Measurements from ENCODE around the gene LRFN3. TPM values are rescaled to one million over a fixed set of nuclear protein-coding genes. Genes with fewer than 3 reads are reported as not detected.

LRFN3 gene
- total and polyA plus RNA-seq, 10 of the 15 experiments (the other 5 are each of a cell fraction or from before 2014, with no cell fraction given) = 0.02 to 7.3 (median 2.0) TPM; not detected in 1

DNA sequence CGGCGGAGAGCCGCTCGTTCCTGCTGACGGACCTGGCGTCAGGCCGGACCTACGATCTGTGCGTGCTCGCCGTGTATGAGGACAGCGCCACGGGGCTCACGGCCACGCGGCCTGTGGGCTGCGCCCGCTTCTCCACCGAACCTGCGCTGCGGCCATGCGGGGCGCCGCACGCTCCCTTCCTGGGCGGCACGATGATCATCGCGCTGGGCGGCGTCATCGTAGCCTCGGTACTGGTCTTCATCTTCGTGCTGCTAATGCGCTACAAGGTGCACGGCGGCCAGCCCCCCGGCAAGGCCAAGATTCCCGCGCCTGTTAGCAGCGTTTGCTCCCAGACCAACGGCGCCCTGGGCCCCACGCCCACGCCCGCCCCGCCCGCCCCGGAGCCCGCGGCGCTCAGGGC is 8.4 kb downstream of the LRFN3 start (continued):
- TF ChIP-seq ZNF384 (IDR thresholded peaks at IDR 0.05; ENCODE audit: borderline replicate concordance, low read depth, low read length) = no peak
- TF ChIP-seq MEF2A (IDR thresholded peaks at IDR 0.05; ENCODE audit: insufficient read depth, low read depth, low read length) = no peak
- TF ChIP-seq YY1 (IDR thresholded peaks at IDR 0.05; ENCODE audit: low read depth, low read length) = no peak

DNA sequence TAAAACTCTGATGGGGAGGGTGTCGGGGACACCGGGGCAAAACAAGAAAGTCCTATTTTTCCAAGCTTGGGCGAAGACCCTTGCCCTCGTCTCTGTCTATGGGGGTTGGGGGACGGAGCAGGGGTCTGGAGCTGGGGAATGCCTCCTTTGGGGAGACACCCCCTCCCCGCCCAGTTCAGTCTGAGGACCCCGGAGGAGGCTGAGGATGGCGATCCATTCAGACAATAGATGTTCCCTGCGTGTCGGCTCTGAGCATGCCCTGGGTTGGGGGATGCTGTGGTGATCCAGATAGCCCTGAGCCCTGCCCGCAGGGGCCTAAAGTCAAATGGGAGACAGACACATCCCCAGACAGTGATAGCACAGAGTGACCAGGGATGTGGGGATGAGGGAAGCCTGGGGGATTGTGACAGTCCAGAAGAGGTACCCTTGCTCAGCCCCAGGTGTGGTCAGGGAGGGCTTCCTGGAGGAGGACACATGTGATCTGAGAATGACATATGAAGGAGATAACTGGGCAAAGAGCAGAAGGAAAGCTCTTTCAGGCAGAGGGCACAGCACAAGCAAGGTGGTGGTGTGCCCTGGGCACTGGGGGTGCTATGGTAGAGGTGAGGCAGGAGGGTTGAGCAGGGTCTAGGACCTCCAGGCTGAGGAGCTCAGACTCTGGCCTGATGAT is 9.1 kb downstream of the LRFN3 start:
- POLR2A ChIA-PET = no interaction called here
- TF ChIP-seq RB1 (IDR thresholded peaks at IDR 0.05; ENCODE audit: borderline replicate concordance) (no peak), PAX8 (IDR thresholded peaks at IDR 0.05) (no peak), FOXM1 (IDR thresholded peaks at IDR 0.05; ENCODE audit: low read depth, low read length) (no peak), EZH2 (IDR thresholded peaks at IDR 0.05; ENCODE audit: borderline replicate concordance, control insufficient read depth, low read depth, low read length) (no peak), ZSCAN29 (IDR thresholded peaks at IDR 0.05) (no peak), ATF7 (IDR thresholded peaks at IDR 0.05; ENCODE audit: low read depth) (no peak), MTA3 (IDR thresholded peaks at IDR 0.05; ENCODE audit: borderline replicate concordance, low read length) (no peak), RAD51 (IDR thresholded peaks at IDR 0.05) (no peak), PAX5 (IDR thresholded peaks at IDR 0.05; ENCODE audit: borderline replicate concordance, low read depth, low read length) (no peak), TBL1XR1 (IDR thresholded peaks at IDR 0.05; ENCODE audit: low read depth, low read length) (no peak), SMAD1 (IDR thresholded peaks at IDR 0.05; ENCODE audit: low read depth, partially characterized antibody) (no peak), NFYB (IDR thresholded peaks at IDR 0.05; ENCODE audit: insufficient read depth, low read depth, low read length) (no peak)
- TF ChIP-seq, protein P1, sequence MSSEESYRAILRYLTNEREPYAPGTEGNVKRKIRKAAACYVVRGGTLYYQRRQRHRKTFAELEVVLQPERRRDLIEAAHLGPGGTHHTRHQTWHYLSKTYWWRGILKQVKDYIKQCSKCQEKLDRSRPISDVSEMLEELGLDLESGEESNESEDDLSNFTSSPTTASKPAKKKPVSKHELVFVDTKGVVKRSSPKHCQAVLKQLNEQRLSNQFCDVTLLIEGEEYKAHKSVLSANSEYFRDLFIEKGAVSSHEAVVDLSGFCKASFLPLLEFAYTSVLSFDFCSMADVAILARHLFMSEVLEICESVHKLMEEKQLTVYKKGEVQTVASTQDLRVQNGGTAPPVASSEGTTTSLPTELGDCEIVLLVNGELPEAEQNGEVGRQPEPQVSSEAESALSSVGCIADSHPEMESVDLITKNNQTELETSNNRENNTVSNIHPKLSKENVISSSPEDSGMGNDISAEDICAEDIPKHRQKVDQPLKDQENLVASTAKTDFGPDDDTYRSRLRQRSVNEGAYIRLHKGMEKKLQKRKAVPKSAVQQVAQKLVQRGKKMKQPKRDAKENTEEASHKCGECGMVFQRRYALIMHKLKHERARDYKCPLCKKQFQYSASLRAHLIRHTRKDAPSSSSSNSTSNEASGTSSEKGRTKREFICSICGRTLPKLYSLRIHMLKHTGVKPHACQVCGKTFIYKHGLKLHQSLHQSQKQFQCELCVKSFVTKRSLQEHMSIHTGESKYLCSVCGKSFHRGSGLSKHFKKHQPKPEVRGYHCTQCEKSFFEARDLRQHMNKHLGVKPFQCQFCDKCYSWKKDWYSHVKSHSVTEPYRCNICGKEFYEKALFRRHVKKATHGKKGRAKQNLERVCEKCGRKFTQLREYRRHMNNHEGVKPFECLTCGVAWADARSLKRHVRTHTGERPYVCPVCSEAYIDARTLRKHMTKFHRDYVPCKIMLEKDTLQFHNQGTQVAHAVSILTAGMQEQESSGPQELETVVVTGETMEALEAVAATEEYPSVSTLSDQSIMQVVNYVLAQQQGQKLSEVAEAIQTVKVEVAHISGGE (CRISPR knock-in tag; IDR thresholded peaks at IDR 0.05) = no peak
- CTCF ChIA-PET = interaction anchor here (0.8 kb wide), 1 partner anchor 225 kb away, joined by 4 read pairs; no protein-coding TSS in a partner anchor
- ATAC-seq (no peak), FAIRE-seq (no peak), DNase-seq (ENCODE audit: low read depth, low spot score) (no peak)
- Histone ChIP-seq H3K79me2 (ENCODE audit: control insufficient read depth, insufficient read depth, low read length) (no peaks in the 10 kb centered on the region), H3K9me3 (replicated peaks; ENCODE audit: control insufficient read depth, insufficient read depth, low read length) (no peaks in the 10 kb centered on the region), H3K4me2 (ENCODE audit: control insufficient read depth, insufficient read depth) (no peak overlapping the region), H3K27me3 (replicated peaks in 1 of 2; ENCODE audit: control insufficient read depth in 2 of 2, insufficient read depth in 2 of 2, low read length in 1 of 2) (no peaks in the 10 kb centered on the region), H3K4me1 (ENCODE audit: control insufficient read depth, insufficient read depth, low read length) (no peaks in the 10 kb centered on the region), H3K4me3 (no peak overlapping the region), H3K36me3 (ENCODE audit: control insufficient read depth in 2 of 2, insufficient read depth in 2 of 2, low read length in 1 of 2) (no peaks in the 10 kb centered on the region), H3K27ac (ENCODE audit: control insufficient read depth, insufficient read depth) (no peak overlapping the region), H3K9ac (ENCODE audit: control insufficient read depth, insufficient read depth, low read length) (no peak overlapping the region), H4K20me1 (ENCODE audit: control insufficient read depth, insufficient read depth) (no peaks in the 10 kb centered on the region), H2AFZ (ENCODE audit: control insufficient read depth, low read depth, low read length) (no peak overlapping the region)
- intact Hi-C loops (cut with micrococcal nuclease; ENCODE audit: unreplicated experiment) = no loop called here
- RAD21 ChIA-PET (ENCODE audit: unreplicated experiment) = no interaction called here
- no TSS peak for BruUV-seq (replicated peaks)
- SMC1A ChIA-PET (ENCODE audit: uncharacterized antibody, unreplicated experiment) = no interaction called here
- WGBS (ENCODE audit: insufficient coverage, insufficient replicate concordance, low lambda C conversion rate, missing lambda C conversion rate) = 72% methylated on average over 11 of the region's 11 CpGs
- in situ Hi-C loops (cut with MboI) = no loop called here

Measured in GM12878 (cell line).